ENCODE results near the gene HSPB8.

DNA sequence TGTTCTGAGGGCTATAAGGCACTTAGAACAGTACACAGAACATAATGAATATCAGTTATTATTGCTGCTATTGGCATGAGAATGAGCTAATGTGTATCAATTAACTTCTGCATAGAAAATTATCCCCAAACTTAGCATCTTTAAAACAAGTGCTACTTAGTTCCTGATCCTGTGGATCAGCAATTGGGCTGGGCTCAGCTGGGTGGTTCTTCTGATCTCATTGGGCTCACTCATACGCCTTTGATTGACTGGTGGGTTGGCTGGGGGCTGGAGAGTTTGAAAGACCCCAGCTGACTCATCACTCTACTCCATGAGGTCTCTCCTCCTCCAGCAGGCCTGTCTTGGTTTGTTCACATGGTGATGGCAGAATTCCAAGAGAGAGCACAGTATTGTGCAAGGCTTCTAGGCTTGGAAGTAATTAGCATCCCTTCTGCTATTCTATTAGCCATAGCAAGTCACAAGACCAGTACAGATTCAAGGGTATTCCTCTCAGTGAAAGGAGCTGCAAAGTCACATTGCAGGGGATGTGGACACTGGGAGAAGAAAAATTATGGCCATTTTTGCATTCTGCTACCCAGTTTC is 27.2 kb upstream of the HSPB8 start:
- TF ChIP-seq CTCF (IDR thresholded peaks at IDR 0.05; ENCODE audit: poor library complexity, severe bottlenecking) (no peak), TAF1 (IDR thresholded peaks at IDR 0.05; ENCODE audit: low read depth) (no peak), EP300 (conservative IDR thresholded peaks at IDR 0.05; ENCODE audit: poor library complexity, severe bottlenecking) (no peak), RAD21 (conservative IDR thresholded peaks at IDR 0.05) (no peak), MXI1 (conservative IDR thresholded peaks at IDR 0.05; ENCODE audit: poor library complexity, severe bottlenecking) (no peak), POLR2AphosphoS5 (IDR thresholded peaks at IDR 0.05) (no peak)
